Natural killer cell (primary cell): Measurements from ENCODE around the gene TNFSF15. TPM values are rescaled to one million over a fixed set of nuclear protein-coding genes. Genes with fewer than 3 reads are reported as not detected.
"Not testable (repeated sequence)": the region's sequence is repeated elsewhere in the genome, so short reads cannot be mapped to it uniquely, and the experiment has no call there.

Source experiments
- ATAC-seq, 3 donors: fragments of 150-1000 bp in 2 of 3; fragments of 200-7000 bp in 1 of 3; cut with Tn5 transposase; 1 replicate in 1 of 3; 2 replicates in 2 of 3; pipeline ENCODE4 v1.10.0; 2021; ENCODE audit warnings: mild to moderate bottlenecking in 2 of 3, moderate library complexity in 2 of 3
- DNase-seq, 2 donors: peaks; one replicate each; pipeline versions ENCODE4 v3.0.0 to v3.0.0-alpha.2; 2013 to 2021; ENCODE audit warnings: mixed read lengths in 1 of 2
- H3K27ac ChIP-seq: one replicate; pipeline ENCODE4 v1.5.1; 2013; ENCODE audit warnings: mild to moderate bottlenecking, low read length
- H3K27me3 ChIP-seq: one replicate; pipeline ENCODE4 v1.6.1; 2013; ENCODE audit warnings: low read length; ENCODE audit not compliant: control insufficient read depth, insufficient read depth
- H3K36me3 ChIP-seq: one replicate; pipeline ENCODE4 v1.6.1; 2013; ENCODE audit warnings: low read length; ENCODE audit not compliant: control insufficient read depth, insufficient read depth
- H3K4me1 ChIP-seq: one replicate; pipeline ENCODE4 v1.6.1; 2013; ENCODE audit warnings: low read length; ENCODE audit not compliant: control insufficient read depth, insufficient read depth
- H3K4me3 ChIP-seq: one replicate; pipeline ENCODE4 v1.5.1; 2013; ENCODE audit warnings: low read length
- H3K9me3 ChIP-seq: one replicate; pipeline ENCODE4 v1.6.1; 2013; ENCODE audit warnings: low read length; ENCODE audit not compliant: control insufficient read depth, insufficient read depth
- H3K27ac Mint-ChIP-seq, 2 donors: one replicate each; pipeline ENCODE4 v1.8.0; 2022; ENCODE audit warnings: mild to moderate bottlenecking in 2 of 2, mixed read lengths in 2 of 2, moderate library complexity in 1 of 2
- H3K27me3 Mint-ChIP-seq, 2 donors: one replicate each; pipeline ENCODE4 v1.8.0; 2022; ENCODE audit warnings: low read depth in 2 of 2, mixed read lengths in 2 of 2
- H3K36me3 Mint-ChIP-seq: one replicate; pipeline ENCODE4 v1.8.0; 2022; ENCODE audit warnings: mixed read lengths
- H3K4me1 Mint-ChIP-seq, 2 donors: one replicate each; pipeline ENCODE4 v1.8.0; 2022; ENCODE audit warnings: mixed read lengths in 2 of 2
- H3K4me3 Mint-ChIP-seq: one replicate; pipeline ENCODE4 v1.8.0; 2022; ENCODE audit warnings: mild to moderate bottlenecking, moderate library complexity, mixed read lengths
- H3K9me3 Mint-ChIP-seq, 2 donors: one replicate each; pipeline ENCODE4 v1.8.0; 2022; ENCODE audit warnings: mixed read lengths in 2 of 2
- CTCF ChIP-seq: fragments of 200-600 bp; IDR thresholded peaks from one replicate; pipeline ENCODE4 v1.8.0; 2022; ENCODE audit warnings: antibody characterized with exemption
- WGBS: methylation state at CpG from one replicate; pipeline ENCODE4 v1.1.7; 2013; ENCODE audit warnings: missing lambda C conversion rate; ENCODE audit not compliant: insufficient coverage; 5-methylcytosine and 5-hydroxymethylcytosine counted together
- intact Hi-C: fragments of 100-400 bp; cut with micrococcal nuclease; formaldehyde crosslinking; loops from one replicate; pipeline ENCODE4 v1.14.2; 2022
- total RNA-seq, 4 donors: library from RNA; stranded (reverse); fragments of 120-200 nt in 1 of 4; gene quantifications; one replicate each; pipeline versions ENCODE4 v1.2.3 to v1.2.4, GENCODE V29; 2013 to 2022

The TNFSF15 gene
- total RNA-seq, 3 donors from 2014 or later (not counting 1 experiment from before 2014, with no cell fraction given): not detected

GRCh38 chr9:114737118-114737517 lies 68.7 kb downstream of the TNFSF15 start:
- Mint-ChIP-seq H3K27me3 (no peaks in the 10 kb centered on the region), H3K4me3 (no peak overlapping the region), H3K4me1 (peaks cover 9 to 16% of the 10 kb centered on the region in 2 donors), H3K27ac (peak overlapping the region in 1 of 2 donors; percentile 16), H3K36me3 (no peaks in the 10 kb centered on the region), H3K9me3 (no peaks in the 10 kb centered on the region)
- no peak for TF ChIP-seq CTCF
- Histone ChIP-seq H3K27me3 (no peaks in the 10 kb centered on the region), H3K9me3 (no peaks in the 10 kb centered on the region), H3K27ac (no peak overlapping the region), H3K4me3 (no peak overlapping the region), H3K4me1 (peaks cover 18% of the 10 kb centered on the region), H3K36me3 (no peaks in the 10 kb centered on the region)
- DNase-seq (peak in 1 of 2 donors; percentile 20), ATAC-seq (no peak)
- whole genome bisulfite sequencing: 79% methylated on average over 3 of the region's 3 CpGs
- intact Hi-C loops: no loop called here

DNA sequence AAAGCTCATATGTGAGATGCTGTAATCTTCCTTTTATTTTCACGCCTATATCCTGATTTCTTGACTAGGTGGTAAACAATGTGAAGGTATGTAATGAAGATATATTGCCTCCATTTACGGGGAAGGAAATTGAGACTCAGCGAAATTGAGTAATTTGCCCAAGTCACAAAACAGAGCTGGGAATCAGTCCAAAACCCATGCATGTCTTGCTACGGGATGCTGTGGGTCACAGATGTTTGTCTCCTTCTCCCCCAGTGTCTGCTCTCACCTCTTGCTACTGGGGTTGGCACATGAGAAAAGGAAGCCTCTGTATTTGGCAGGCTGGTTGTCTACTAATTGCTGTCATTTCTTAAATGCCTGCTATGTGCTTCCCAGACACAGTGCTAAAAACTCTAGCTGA lies 70.1 kb downstream of the TNFSF15 start:
- Mint-ChIP-seq H3K36me3 (no peaks in the 10 kb centered on the region), H3K4me3 (peak overlapping the region; percentile 62), H3K27me3 (no peaks in the 10 kb centered on the region), H3K9me3 (no peaks in the 10 kb centered on the region), H3K4me1 (peaks cover 9 to 16% of the 10 kb centered on the region in 2 donors), H3K27ac (peak overlapping the region; percentile 17 to 75)
- Histone ChIP-seq H3K36me3 (no peaks in the 10 kb centered on the region), H3K9me3 (no peaks in the 10 kb centered on the region), H3K27ac (peak overlapping the region; percentile 1), H3K4me3 (no peak overlapping the region), H3K4me1 (peaks cover 18% of the 10 kb centered on the region), H3K27me3 (no peaks in the 10 kb centered on the region)
- WGBS: 43% methylated on average over 4 of the region's 4 CpGs
- intact Hi-C loops: no loop called here
- no peak for TF ChIP-seq CTCF
- peak in 1 of 3 donors; percentile 57 for ATAC-seq
- DNase-seq: peak in 1 of 2 donors; percentile 42

DNA sequence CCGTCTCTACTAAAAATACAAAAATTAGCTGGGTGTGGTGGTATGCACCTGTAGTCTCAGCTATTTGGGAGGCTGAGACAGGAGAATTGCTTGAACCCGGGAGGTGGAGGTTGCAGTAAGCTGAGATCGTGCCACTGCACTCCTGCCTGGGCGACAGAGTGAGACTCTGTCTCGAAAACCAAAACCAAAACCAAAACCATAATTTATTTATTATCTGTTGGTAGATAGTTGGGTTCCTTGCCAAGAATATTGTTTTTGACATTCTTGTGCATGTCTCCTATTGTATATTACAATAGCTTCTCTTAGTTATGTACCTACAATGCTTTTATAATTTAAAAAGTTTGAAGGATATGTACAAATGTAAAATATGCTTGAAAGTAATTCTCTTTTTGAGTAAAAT lies 70.7 kb downstream of the TNFSF15 start:
- Mint-ChIP-seq H3K4me3 (peak overlapping the region; percentile 29), H3K4me1 (peaks cover 9 to 16% of the 10 kb centered on the region in 2 donors)
- DNase-seq: peak in 1 of 2 donors; percentile 36
- H3K36me3 Mint-ChIP-seq, H3K27me3 ChIP-seq, H3K27ac Mint-ChIP-seq, H3K4me3 ChIP-seq, H3K27ac ChIP-seq, intact Hi-C loops, H3K27me3 Mint-ChIP-seq, H3K9me3 Mint-ChIP-seq, H3K36me3 ChIP-seq, H3K9me3 ChIP-seq: not testable (repeated sequence)
- WGBS: no CpG with 5 or more reads among the region's 5 CpGs
- ATAC-seq: peak in 2 of 3 donors; percentile 28 to 47
- peaks cover 18% of the 10 kb centered on the region for H3K4me1 ChIP-seq

Other genes starting within 250 kb of the TNFSF15 start
- 100 to 1,000 TPM in 1 of 3 donors, 10 to 100 TPM in 2; 83.8 to 101 (median 93.5) TPM for gene ATP6V1G1, start 218.3 kb downstream of the TNFSF15 start, total RNA-seq
- 10 to 100 TPM; 10.4 to 14.9 (median 11.5) TPM for gene TMEM268, start 194.7 kb downstream of the TNFSF15 start, total RNA-seq
- gene TEX53, start 148.2 kb downstream of the TNFSF15 start, total RNA-seq: not detected
- gene TEX48, start 123.8 kb downstream of the TNFSF15 start, total RNA-seq: not detected
- 1 to 10 TPM; 4.2 to 6.0 (median 4.8) TPM for gene TNFSF8, start 124.6 kb upstream of the TNFSF15 start, total RNA-seq